HL-60 (cell line): ENCODE data around the gene SPATS2L.

Experiments used
- POLR2AphosphoS5 ChIP-seq: IDR thresholded peaks from 2 replicates; pipeline ENCODE4 v1.6.1; 2012; ENCODE audit warnings: low read depth
- TF ChIP-seq, protein P1 (sequence below): IDR thresholded peaks from one replicate; pipeline ENCODE4 v1.5.1; 2011; ENCODE audit warnings: low read length, control low read depth, inconsistent platforms; ENCODE audit not compliant: insufficient read depth
- TF ChIP-seq, protein P2 (sequence below): IDR thresholded peaks from 2 replicates; pipeline ENCODE4 v1.6.1; 2012; ENCODE audit warnings: low read depth; ENCODE audit not compliant: insufficient replicate concordance

DNA sequence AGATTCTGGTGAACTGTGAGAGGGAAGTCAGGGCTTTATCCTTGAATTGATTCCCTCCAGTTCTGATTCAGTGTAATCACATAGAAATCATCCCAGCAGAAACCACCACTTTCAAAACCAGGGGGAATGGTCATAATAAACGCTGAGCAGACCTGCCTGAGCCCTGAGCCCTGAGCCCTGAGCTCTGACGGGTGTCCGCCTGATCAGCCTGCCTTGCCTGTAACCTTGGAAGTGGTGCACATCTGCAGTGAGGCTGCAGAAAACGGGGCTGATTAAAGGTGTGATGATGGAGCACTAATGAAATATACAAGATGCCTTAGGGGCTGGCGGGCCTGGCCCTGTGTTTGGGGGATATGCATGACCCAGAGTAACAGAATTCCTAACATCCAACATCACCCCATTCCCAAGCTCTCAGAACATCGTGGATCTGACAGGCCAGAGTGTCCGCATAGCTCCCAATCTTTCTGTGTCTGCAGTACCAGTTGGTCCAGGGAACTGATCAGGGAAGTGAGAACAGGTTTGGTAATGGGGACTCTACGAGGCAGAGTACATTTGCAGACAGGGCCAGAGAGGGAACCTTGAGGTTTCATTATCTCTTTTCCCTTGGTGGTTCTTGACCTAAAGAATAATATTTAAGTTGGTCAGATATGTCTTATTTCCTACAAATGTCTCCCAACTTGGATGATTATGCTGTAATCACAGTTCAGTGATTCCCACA is 165.6 kb downstream of the SPATS2L start:
- no peak for TF ChIP-seq POLR2AphosphoS5
- TF ChIP-seq, protein P1, sequence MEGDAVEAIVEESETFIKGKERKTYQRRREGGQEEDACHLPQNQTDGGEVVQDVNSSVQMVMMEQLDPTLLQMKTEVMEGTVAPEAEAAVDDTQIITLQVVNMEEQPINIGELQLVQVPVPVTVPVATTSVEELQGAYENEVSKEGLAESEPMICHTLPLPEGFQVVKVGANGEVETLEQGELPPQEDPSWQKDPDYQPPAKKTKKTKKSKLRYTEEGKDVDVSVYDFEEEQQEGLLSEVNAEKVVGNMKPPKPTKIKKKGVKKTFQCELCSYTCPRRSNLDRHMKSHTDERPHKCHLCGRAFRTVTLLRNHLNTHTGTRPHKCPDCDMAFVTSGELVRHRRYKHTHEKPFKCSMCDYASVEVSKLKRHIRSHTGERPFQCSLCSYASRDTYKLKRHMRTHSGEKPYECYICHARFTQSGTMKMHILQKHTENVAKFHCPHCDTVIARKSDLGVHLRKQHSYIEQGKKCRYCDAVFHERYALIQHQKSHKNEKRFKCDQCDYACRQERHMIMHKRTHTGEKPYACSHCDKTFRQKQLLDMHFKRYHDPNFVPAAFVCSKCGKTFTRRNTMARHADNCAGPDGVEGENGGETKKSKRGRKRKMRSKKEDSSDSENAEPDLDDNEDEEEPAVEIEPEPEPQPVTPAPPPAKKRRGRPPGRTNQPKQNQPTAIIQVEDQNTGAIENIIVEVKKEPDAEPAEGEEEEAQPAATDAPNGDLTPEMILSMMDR = no peak
- TF ChIP-seq, protein P2, sequence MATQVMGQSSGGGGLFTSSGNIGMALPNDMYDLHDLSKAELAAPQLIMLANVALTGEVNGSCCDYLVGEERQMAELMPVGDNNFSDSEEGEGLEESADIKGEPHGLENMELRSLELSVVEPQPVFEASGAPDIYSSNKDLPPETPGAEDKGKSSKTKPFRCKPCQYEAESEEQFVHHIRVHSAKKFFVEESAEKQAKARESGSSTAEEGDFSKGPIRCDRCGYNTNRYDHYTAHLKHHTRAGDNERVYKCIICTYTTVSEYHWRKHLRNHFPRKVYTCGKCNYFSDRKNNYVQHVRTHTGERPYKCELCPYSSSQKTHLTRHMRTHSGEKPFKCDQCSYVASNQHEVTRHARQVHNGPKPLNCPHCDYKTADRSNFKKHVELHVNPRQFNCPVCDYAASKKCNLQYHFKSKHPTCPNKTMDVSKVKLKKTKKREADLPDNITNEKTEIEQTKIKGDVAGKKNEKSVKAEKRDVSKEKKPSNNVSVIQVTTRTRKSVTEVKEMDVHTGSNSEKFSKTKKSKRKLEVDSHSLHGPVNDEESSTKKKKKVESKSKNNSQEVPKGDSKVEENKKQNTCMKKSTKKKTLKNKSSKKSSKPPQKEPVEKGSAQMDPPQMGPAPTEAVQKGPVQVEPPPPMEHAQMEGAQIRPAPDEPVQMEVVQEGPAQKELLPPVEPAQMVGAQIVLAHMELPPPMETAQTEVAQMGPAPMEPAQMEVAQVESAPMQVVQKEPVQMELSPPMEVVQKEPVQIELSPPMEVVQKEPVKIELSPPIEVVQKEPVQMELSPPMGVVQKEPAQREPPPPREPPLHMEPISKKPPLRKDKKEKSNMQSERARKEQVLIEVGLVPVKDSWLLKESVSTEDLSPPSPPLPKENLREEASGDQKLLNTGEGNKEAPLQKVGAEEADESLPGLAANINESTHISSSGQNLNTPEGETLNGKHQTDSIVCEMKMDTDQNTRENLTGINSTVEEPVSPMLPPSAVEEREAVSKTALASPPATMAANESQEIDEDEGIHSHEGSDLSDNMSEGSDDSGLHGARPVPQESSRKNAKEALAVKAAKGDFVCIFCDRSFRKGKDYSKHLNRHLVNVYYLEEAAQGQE = no peak
